ENCODE measurements around the gene DYNLRB1.
A peak's percentile ranks its signal among the peaks of the same experiment; 100 is the strongest.
"Not testable (repeated sequence)": the region's sequence is repeated elsewhere in the genome, so short reads cannot be mapped to it uniquely, and the experiment has no call there.

DYNLRB1 gene

DNA sequence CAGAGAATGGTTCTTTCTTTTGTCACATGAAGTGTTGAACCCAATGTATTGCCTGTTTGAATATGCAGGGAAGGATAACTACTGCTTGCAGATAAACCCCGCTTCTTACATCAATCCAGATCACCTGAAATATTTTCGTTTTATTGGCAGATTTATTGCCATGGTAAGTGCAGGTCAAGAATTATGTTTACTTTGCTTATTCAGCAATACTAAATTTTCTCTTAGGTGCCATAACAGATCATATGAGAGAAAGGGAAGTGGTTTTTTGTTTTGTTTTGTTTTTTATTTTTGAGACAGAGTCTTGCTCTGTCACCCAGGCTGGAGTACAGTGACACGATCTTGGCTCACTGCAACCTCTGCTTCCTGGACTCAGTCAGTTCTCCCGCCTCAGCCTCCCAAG lies 36.6 kb upstream of the DYNLRB1 start:
- no peak for DNase-seq (ENCODE audit: low read depth)
- TF ChIP-seq MYC (IDR thresholded peaks at IDR 0.05; ENCODE audit: low read depth, low read length) (no peak), POLR2A (IDR thresholded peaks at IDR 0.05; ENCODE audit: extremely low read depth, insufficient read length) (no peak)
- TF ChIP-seq, protein P1, sequence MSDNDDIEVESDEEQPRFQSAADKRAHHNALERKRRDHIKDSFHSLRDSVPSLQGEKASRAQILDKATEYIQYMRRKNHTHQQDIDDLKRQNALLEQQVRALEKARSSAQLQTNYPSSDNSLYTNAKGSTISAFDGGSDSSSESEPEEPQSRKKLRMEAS (IDR thresholded peaks at IDR 0.05; ENCODE audit: low read depth, low read length), result no peak
- TF ChIP-seq, protein P2, sequence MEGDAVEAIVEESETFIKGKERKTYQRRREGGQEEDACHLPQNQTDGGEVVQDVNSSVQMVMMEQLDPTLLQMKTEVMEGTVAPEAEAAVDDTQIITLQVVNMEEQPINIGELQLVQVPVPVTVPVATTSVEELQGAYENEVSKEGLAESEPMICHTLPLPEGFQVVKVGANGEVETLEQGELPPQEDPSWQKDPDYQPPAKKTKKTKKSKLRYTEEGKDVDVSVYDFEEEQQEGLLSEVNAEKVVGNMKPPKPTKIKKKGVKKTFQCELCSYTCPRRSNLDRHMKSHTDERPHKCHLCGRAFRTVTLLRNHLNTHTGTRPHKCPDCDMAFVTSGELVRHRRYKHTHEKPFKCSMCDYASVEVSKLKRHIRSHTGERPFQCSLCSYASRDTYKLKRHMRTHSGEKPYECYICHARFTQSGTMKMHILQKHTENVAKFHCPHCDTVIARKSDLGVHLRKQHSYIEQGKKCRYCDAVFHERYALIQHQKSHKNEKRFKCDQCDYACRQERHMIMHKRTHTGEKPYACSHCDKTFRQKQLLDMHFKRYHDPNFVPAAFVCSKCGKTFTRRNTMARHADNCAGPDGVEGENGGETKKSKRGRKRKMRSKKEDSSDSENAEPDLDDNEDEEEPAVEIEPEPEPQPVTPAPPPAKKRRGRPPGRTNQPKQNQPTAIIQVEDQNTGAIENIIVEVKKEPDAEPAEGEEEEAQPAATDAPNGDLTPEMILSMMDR (IDR thresholded peaks at IDR 0.05; ENCODE audit: low read depth, low read length), result no peak
- no peak overlapping the region for H3K4me3 ChIP-seq (ENCODE audit: low read depth, low read length)

DNA sequence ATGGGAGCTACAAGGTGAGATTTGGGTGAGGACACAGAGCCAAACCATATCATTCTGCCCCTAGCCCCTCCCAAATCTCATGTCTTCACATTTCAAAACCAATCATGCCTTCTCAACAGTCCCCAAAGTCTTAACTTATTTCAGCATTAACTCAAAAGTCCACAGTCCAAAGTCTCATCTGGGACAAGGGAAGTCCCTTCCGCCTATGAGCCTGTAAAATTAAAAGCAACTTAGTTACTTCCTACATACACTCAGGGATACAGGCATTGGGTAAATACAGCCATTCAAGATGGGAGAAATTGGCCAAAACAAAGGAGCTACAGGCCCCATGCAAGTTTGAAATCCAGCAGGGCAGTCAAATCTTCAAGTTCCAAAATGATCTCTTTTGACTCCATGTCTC lies 34.1 kb upstream of the DYNLRB1 start:
- DNase-seq (ENCODE audit: low read depth); H3K4me3 ChIP-seq (ENCODE audit: low read depth, low read length): not testable (repeated sequence)

DNA sequence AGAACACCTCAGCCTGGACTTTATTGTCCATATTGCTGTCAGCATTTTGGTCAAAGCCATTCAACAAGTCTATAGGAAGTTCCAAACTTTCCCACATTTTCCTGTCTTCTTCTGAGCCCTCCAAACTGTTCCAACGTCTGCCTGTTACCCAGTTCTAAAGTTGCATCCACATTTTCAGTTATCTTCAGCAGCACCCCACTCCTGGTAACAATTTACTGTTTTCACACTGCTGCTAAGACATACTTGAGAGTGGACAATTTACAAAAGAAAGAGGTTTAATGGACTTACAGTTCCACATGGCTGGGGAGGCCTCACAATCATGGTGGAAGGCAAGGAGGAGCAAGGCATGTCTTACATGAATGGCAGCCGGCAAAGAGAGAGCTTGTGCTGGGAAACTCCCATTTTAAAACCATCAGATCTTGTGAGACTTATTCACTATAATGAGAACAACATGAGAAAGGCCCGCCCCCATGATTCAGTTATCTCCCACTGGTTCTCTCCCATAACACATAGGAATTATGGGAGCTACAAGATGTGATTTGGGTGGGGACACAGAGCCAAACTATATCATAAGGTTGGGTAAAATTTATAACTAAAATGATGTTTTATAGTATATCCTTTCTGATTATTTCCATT lies 32.5 kb upstream of the DYNLRB1 start:
- not testable (repeated sequence) for H3K4me3 ChIP-seq (ENCODE audit: low read depth, low read length); DNase-seq (ENCODE audit: low read depth)

DNA sequence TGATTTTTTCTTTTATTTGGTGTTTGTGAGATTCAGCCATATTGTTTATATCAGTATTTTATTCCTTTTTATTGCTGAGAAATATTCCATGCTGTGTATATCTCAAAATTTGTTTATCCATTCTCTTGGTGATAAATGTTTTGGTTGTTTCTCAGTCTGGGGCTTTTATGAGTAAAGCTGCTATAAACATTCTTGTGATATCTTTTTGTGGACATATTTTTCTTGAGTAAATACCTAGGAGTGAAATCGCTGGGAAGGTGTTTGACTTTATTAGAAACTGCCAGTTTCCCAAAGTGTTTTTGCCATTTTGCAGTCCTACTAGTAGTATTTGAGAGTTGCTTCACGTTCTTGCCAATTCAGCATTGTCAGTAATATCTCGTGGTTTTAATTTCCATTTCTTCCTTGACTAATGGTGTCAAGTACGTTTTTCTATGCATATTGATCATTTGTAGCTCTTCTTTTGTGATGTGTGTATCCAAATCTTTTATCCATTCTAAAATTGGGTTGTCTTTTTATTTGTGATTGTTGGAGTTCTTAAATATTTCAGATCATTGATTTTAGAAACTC lies 31.1 kb upstream of the DYNLRB1 start:
- H3K4me3 ChIP-seq (ENCODE audit: low read depth, low read length), result no peak overlapping the region
- no peak for DNase-seq (ENCODE audit: low read depth)
- TF ChIP-seq POLR2A (IDR thresholded peaks at IDR 0.05; ENCODE audit: extremely low read depth, insufficient read length) (no peak), MYC (IDR thresholded peaks at IDR 0.05; ENCODE audit: low read depth, low read length) (no peak)
- TF ChIP-seq, protein P2 (IDR thresholded peaks at IDR 0.05; ENCODE audit: low read depth, low read length), result no peak
- TF ChIP-seq, protein P1 (IDR thresholded peaks at IDR 0.05; ENCODE audit: low read depth, low read length), result no peak

DNA sequence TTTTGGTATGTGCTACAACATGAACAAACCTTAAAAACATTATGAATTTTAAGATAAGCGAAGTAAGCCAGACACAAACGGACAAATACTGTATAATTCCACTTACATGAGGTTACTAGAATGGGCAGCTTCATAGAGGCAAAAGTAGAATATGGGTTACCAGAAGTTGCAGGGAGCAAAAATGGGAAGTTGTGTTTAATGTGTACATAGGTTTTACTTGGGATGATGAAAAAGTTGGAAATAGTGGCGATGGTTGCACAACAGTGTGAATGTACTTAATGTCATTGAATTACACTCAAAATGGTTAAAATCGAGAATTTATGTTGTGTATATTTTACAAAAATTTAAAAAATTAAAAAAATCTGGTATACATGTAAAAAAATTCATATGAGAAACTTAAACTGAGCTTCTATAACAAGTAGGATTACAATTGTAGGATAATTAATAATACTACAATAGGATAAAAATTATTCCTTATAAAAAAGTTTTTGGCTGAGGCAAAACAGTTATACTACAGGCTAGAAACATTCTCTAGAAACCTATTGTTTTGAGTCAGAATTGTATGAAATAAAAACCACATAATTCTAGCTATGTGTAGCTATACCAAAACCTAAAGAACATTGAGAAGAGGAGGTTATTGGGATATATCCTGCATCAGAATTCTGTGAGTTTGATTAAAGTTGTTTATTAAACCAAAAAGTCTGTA lies 24.8 kb upstream of the DYNLRB1 start:
- TF ChIP-seq, protein P2 (IDR thresholded peaks at IDR 0.05; ENCODE audit: low read depth, low read length), result no peak
- TF ChIP-seq POLR2A (IDR thresholded peaks at IDR 0.05; ENCODE audit: extremely low read depth, insufficient read length), result no peak
- TF ChIP-seq MYC (IDR thresholded peaks at IDR 0.05; ENCODE audit: low read depth, low read length), result no peak
- TF ChIP-seq, protein P1 (IDR thresholded peaks at IDR 0.05; ENCODE audit: low read depth, low read length), result no peak
- no peak overlapping the region for H3K4me3 ChIP-seq (ENCODE audit: low read depth, low read length)
- peak; percentile 43 for DNase-seq (ENCODE audit: low read depth)

DNA sequence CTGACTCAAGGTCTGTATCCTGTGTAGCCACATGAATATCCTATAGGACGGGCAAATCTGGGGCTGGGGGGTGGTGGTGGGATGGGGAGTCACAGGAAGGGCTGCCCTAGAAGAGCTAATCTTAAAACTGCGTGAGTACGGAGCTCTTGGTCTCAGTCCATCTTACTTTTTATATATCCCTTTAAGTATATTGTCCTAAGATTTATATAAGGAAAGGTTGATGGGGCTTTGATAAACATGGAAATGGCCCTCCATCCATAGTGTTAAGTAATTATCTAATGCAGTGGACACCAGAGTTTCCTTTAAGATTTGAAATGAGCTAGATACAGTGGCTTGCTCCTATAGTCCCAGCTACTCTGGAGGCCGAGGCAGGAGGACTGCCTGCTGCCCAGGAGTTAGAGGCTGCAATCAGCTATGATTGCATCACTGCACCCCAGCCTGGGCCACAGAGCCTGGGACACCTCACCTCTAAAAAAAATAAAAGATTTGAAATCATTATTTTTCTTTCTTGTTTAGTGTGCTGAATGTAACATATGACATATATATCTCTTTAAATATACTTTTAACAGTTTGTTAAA lies 24.2 kb upstream of the DYNLRB1 start:
- TF ChIP-seq POLR2A (IDR thresholded peaks at IDR 0.05; ENCODE audit: extremely low read depth, insufficient read length), result no peak
- TF ChIP-seq, protein P2 (IDR thresholded peaks at IDR 0.05; ENCODE audit: low read depth, low read length), result no peak
- TF ChIP-seq, protein P1 (IDR thresholded peaks at IDR 0.05; ENCODE audit: low read depth, low read length), result no peak
- TF ChIP-seq MYC (IDR thresholded peaks at IDR 0.05; ENCODE audit: low read depth, low read length), result no peak
- H3K4me3 ChIP-seq (ENCODE audit: low read depth, low read length), result no peak overlapping the region
- no peak for DNase-seq (ENCODE audit: low read depth)

Data from NB4 (cell line).